ENCODE measurements around the gene C8G.

The C8G gene

GRCh38 chr9:136901516-136902258 is 43.4 kb upstream of the C8G start:
- peak; percentile 100 for DNase-seq (ENCODE audit: low spot score)
- peak overlapping the region; percentile 80 for H3K27ac ChIP-seq
- POLR2A ChIA-PET (ENCODE audit: low non-redundant PET): no interaction called here
- no peak for TF ChIP-seq CTCF (conservative IDR thresholded peaks at IDR 0.05; ENCODE audit: low read depth)
- CTCF ChIA-PET: interaction anchor here (0.5 to 1.5 kb wide), 3 partner anchors 9 to 521 kb away, joined by 4 read pairs; partner anchors contain the start of genes EXD3 and NOXA1

- peak; percentile 77 for DNase-seq (ENCODE audit: low spot score)
- H3K27ac ChIP-seq: peak overlapping the region; percentile 80
- no peak for TF ChIP-seq CTCF (conservative IDR thresholded peaks at IDR 0.05; ENCODE audit: low read depth)
- CTCF ChIA-PET: interaction anchor here (0.5 to 1.5 kb wide), 4 partner anchors 8 to 521 kb away, joined by 4 to 9 read pairs (median 4); partner anchors contain the start of genes EXD3 and NOXA1
- POLR2A ChIA-PET (ENCODE audit: low non-redundant PET): interaction anchor here (0.6 kb wide), 1 partner anchor 12 kb away, joined by 4 read pairs; no protein-coding TSS in a partner anchor
Observed at GRCh38 chr9:136902259-136902821, 42.7 kb upstream of the C8G start.

GRCh38 chr9:136903041-136903554 is 41.9 kb upstream of the C8G start:
- H3K27ac ChIP-seq: peak overlapping the region; percentile 80
- ChIA-PET CTCF (interaction anchor here (0.5 kb wide), 2 partner anchors 10 to 30 kb away, joined by 3 to 9 read pairs; no protein-coding TSS in a partner anchor), POLR2A (ENCODE audit: low non-redundant PET) (no interaction called here)
- DNase-seq (ENCODE audit: low spot score): no peak
- TF ChIP-seq CTCF (conservative IDR thresholded peaks at IDR 0.05; ENCODE audit: low read depth): no peak

GRCh38 chr9:136906266-136906665 is 38.8 kb upstream of the C8G start:
- POLR2A ChIA-PET (ENCODE audit: low non-redundant PET): no interaction called here
- no peak for DNase-seq (ENCODE audit: low spot score)
- no peak for TF ChIP-seq CTCF (conservative IDR thresholded peaks at IDR 0.05; ENCODE audit: low read depth)
- peak overlapping the region; percentile 20; the same call in 1 of the 2 replicates for H3K27ac ChIP-seq
- CTCF ChIA-PET: no interaction called here

- H3K27ac ChIP-seq: peak overlapping the region; percentile 20
- TF ChIP-seq CTCF (conservative IDR thresholded peaks at IDR 0.05; ENCODE audit: low read depth): no peak
- ChIA-PET POLR2A (ENCODE audit: low non-redundant PET) (interaction anchor here (0.6 kb wide), 1 partner anchor 16 kb away, joined by 5 read pairs; no protein-coding TSS in a partner anchor), CTCF (interaction anchor here (0.5 to 0.6 kb wide), 2 partner anchors 23 to 37 kb away, joined by 3 read pairs; no protein-coding TSS in a partner anchor)
- no peak for DNase-seq (ENCODE audit: low spot score)
Observed at GRCh38 chr9:136907011-136907914, 37.8 kb upstream of the C8G start.
